Measurements from ENCODE around the gene SEMA3F. TPM values are rescaled to one million over a fixed set of nuclear protein-coding genes. Genes with fewer than 3 reads are reported as not detected.

SEMA3F gene
- polyA plus RNA-seq, 3 donors: 5.5 to 35.5 (median 23.8) TPM

GRCh38 chr3:50235716-50236483 is 80.8 kb downstream of the SEMA3F start, which contains the start of gene GNAI2:
Gene GNAI2, plus strand, starts transcription at chr3:50236204. Its CDS starts 132 bp downstream, at chr3:50236336.
- H3K27ac ChIP-seq (ENCODE audit: low read depth, low read length): peak within 1 kb of the TSS; percentile 38
- 0 to 1% (median 1%) methylated on average over 71 to 75 of the region's 75 CpGs for WGBS, 3 donors

GRCh38 chr3:50236484-50237132 is 81.5 kb downstream of the SEMA3F start:
- H3K27ac ChIP-seq (ENCODE audit: low read depth, low read length): peak overlapping the region; percentile 38
- WGBS, 3 donors: 1 to 10% (median 2%) methylated on average over 13 of the region's 13 CpGs

- 1 to 27% (median 6%) methylated on average over 7 of the region's 7 CpGs for WGBS, 3 donors
Observed at GRCh38 chr3:50237133-50237651, 82.1 kb downstream of the SEMA3F start.

GRCh38 chr3:50237754-50238548 is 82.8 kb downstream of the SEMA3F start:
- WGBS, 3 donors: 0 to 10% (median 1%) methylated on average over 31 of the region's 31 CpGs

More at GRCh38 chr3:50237133-50237651, 82.1 kb downstream of the SEMA3F start:
- H3K27ac ChIP-seq (ENCODE audit: low read depth, low read length): peak overlapping the region; percentile 62

GRCh38 chr3:50238549-50239026 is 83.5 kb downstream of the SEMA3F start:
- WGBS, 3 donors: 7 to 22% (median 14%) methylated on average over 7 of the region's 7 CpGs

More at GRCh38 chr3:50237754-50238548, 82.8 kb downstream of the SEMA3F start:
- peak overlapping the region; percentile 63 for H3K27ac ChIP-seq (ENCODE audit: low read depth, low read length)

More at GRCh38 chr3:50238549-50239026, 83.5 kb downstream of the SEMA3F start:
- H3K27ac ChIP-seq (ENCODE audit: low read depth, low read length): peak overlapping the region; percentile 63

Other genes starting within 250 kb of the SEMA3F start
- 10 to 100 TPM in 1 of 3 donors, 1 to 10 TPM in 2; 5.1 to 10.2 (median 9.7) TPM for gene MON1A, start 225.5 kb upstream of the SEMA3F start, polyA plus RNA-seq
- gene RBM6, start 215.2 kb upstream of the SEMA3F start, polyA plus RNA-seq: 100 to 1,000 TPM in 1 of 3 donors, 10 to 100 TPM in 2; 39.5 to 161 (median 54.7) TPM
- gene RBM5, start 66.4 kb upstream of the SEMA3F start, polyA plus RNA-seq: 10 to 100 TPM; 54.6 to 76.0 (median 60.2) TPM
- gene GNAT1, start 36.3 kb downstream of the SEMA3F start, polyA plus RNA-seq: under 1 TPM in 1 of 3 donors, not detected in 2; 0.13 TPM
- 10 to 100 TPM in 1 of 3 donors, under 1 TPM in 1, not detected in 1; 0.34 to 22.0 TPM for gene SLC38A3, start 49.9 kb downstream of the SEMA3F start, polyA plus RNA-seq
- gene GNAI2, start 80.9 kb downstream of the SEMA3F start, polyA plus RNA-seq: 100 to 1,000 TPM in 2 of 3 donors, 10 to 100 TPM in 1; 53.4 to 242 (median 211) TPM
- gene SEMA3B, start 113.8 kb downstream of the SEMA3F start, polyA plus RNA-seq: 10 to 100 TPM; 17.9 to 29.2 (median 21.1) TPM
- gene LSMEM2, start 123.8 kb downstream of the SEMA3F start, polyA plus RNA-seq: under 1 TPM in 2 of 3 donors, not detected in 1; 0.15 TPM
- 100 to 1,000 TPM in 1 of 3 donors, 10 to 100 TPM in 2; 54.3 to 114 (median 77.3) TPM for gene IFRD2, start 137.1 kb downstream of the SEMA3F start, polyA plus RNA-seq
- gene HYAL3, start 144.1 kb downstream of the SEMA3F start, polyA plus RNA-seq: 1 to 10 TPM; 1.7 to 4.0 (median 2.5) TPM
- 10 to 100 TPM in 1 of 3 donors, 1 to 10 TPM in 2; 7.0 to 14.4 (median 7.6) TPM for gene NAA80, start 144.1 kb downstream of the SEMA3F start, polyA plus RNA-seq
- gene HYAL1, start 148.2 kb downstream of the SEMA3F start, polyA plus RNA-seq: 10 to 100 TPM in 2 of 3 donors, 1 to 10 TPM in 1; 6.3 to 19.0 (median 14.9) TPM
- 100 to 1,000 TPM in 1 of 3 donors, 10 to 100 TPM in 2; 29.0 to 140 (median 80.3) TPM for gene HYAL2, start 167.4 kb downstream of the SEMA3F start, polyA plus RNA-seq
- 10 to 100 TPM; 26.3 to 56.5 (median 31.2) TPM for gene TUSC2, start 172.9 kb downstream of the SEMA3F start, polyA plus RNA-seq
- 10 to 100 TPM; 39.4 to 44.6 (median 43.7) TPM for gene RASSF1, start 185.5 kb downstream of the SEMA3F start, polyA plus RNA-seq
- gene ZMYND10, start 190.4 kb downstream of the SEMA3F start, polyA plus RNA-seq: 1 to 10 TPM in 1 of 3 donors, under 1 TPM in 1, not detected in 1; 0.28 to 1.1 TPM
- 10 to 100 TPM; 13.1 to 23.9 (median 14.5) TPM for gene NPRL2, start 195.5 kb downstream of the SEMA3F start, polyA plus RNA-seq
- gene CYB561D2, start 195.5 kb downstream of the SEMA3F start, polyA plus RNA-seq: 10 to 100 TPM; 13.2 to 25.3 (median 19.7) TPM
- gene TMEM115, start 204.2 kb downstream of the SEMA3F start, polyA plus RNA-seq: 10 to 100 TPM; 13.5 to 39.1 (median 23.4) TPM